Measurements from ENCODE around the gene BSND. TPM values are rescaled to one million over a fixed set of nuclear protein-coding genes. Genes with fewer than 3 reads are reported as not detected.

BSND gene
- total and polyA plus RNA-seq, 9 of the 15 experiments (the other 6 are each of a cell fraction or from before 2014, with no cell fraction given): not detected

- TF ChIP-seq CLOCK (CRISPR knock-in tag; IDR thresholded peaks at IDR 0.05; ENCODE audit: borderline replicate concordance) (no peak), HDAC6 (IDR thresholded peaks at IDR 0.05; ENCODE audit: low read depth, low read length) (no peak), HIVEP1 (CRISPR knock-in tag; IDR thresholded peaks at IDR 0.05) (no peak), ZFP1 (CRISPR knock-in tag; IDR thresholded peaks at IDR 0.05) (no peak), BRF2 (IDR thresholded peaks at IDR 0.05; ENCODE audit: borderline replicate concordance, insufficient read depth, insufficient read length) (no peak), ETV5 (CRISPR knock-in tag; IDR thresholded peaks at IDR 0.05; ENCODE audit: low read depth) (no peak)
Observed at GRCh38 chr1:55050283-55050682, 51.5 kb downstream of the BSND start (continued).

GRCh38 chr1:55051169-55051568, 52.4 kb downstream of the BSND start:
- ATAC-seq (no peak), FAIRE-seq (no peak), DNase-seq (ENCODE audit: extremely low read depth in 1 of 4, low spot score in 3 of 4) (no peak)
- Histone ChIP-seq H3K4me1 (replicated peaks in 1 of 2; ENCODE audit: control insufficient read depth in 2 of 2, insufficient read depth in 2 of 2, low read length in 2 of 2) (peaks cover 0 to 5% of the 10 kb centered on the region in 2 experiments; a peak in 2 of 5 replicates), H3K36me3 (ENCODE audit: control insufficient read depth, insufficient read depth, low read length) (peaks cover 94% of the 10 kb centered on the region; the same call in 2 of the 3 replicates), H2AFZ (ENCODE audit: low read depth, low read length) (no peak overlapping the region), H3K9me3 (replicated peaks; ENCODE audit: control insufficient read depth, insufficient read depth, low read depth, low read length) (no peaks in the 10 kb centered on the region), H3K27ac (ENCODE audit: extremely low read depth, low read depth, low read length) (no peak overlapping the region), H3K79me2 (ENCODE audit: control insufficient read depth, insufficient read depth, low read length) (peaks cover 19% of the 10 kb centered on the region; the same call in 2 of the 3 replicates), H3K27me3 (ENCODE audit: control insufficient read depth in 2 of 2, insufficient read depth in 2 of 2, low read length in 2 of 2) (no peaks in the 10 kb centered on the region), H3K4me2 (ENCODE audit: insufficient read depth, low read length) (no peak overlapping the region), H4K20me1 (replicated peaks; ENCODE audit: control insufficient read depth, insufficient read depth, low read length) (peaks cover 5% of the 10 kb centered on the region; the same call in 1 of the 2 replicates), H3K9ac (ENCODE audit: insufficient read depth in 1 of 2, low read depth in 2 of 2, low read length in 2 of 2) (no peak overlapping the region), H3K4me3 (no peak overlapping the region), H3K9me1 (ENCODE audit: control insufficient read depth, insufficient read depth, low read length) (no peaks in the 10 kb centered on the region)
- 90% methylated on average over 5 of the region's 5 CpGs for WGBS (ENCODE audit: insufficient coverage, low coverage, missing lambda C conversion rate)
- in situ Hi-C loops (cut with MboI): no loop called here
- intact Hi-C loops (cut with micrococcal nuclease): no loop called here
- CTCF ChIA-PET (ENCODE audit: low intra/inter-chr PET ratio): no interaction called here
- BruUV-seq (replicated peaks): no TSS peak
- TF ChIP-seq CBFA2T2 (conservative IDR thresholded peaks at IDR 0.05): no peak
- POLR2A ChIA-PET: interaction anchor here (1.3 kb wide), 1 partner anchor 15 kb away, joined by 3 read pairs; no protein-coding TSS in a partner anchor
